Uterus (tissue), 2 donors: Measurements from ENCODE around the gene COX7B.

Experiments used
- POLR2A ChIP-seq, 2 donors: fragments of 450-650 bp; IDR thresholded peaks; one replicate each; pipeline ENCODE4 v1.6.1; 2016; ENCODE audit warnings: antibody characterized with exemption in 2 of 2, mild to moderate bottlenecking in 1 of 2, moderate library complexity in 1 of 2
- TF ChIP-seq, protein P1 (sequence below), 4 experiments: fragments of 200-600 bp in 2 of 4; fragments of 450-650 bp in 2 of 4; sonication (generic) in 2 of 4; IDR thresholded peaks; one replicate each; pipeline ENCODE4 v1.5.1; 2016 to 2019; ENCODE audit warnings: antibody characterized with exemption in 4 of 4, mild to moderate bottlenecking in 2 of 4, moderate library complexity in 1 of 4

DNA sequence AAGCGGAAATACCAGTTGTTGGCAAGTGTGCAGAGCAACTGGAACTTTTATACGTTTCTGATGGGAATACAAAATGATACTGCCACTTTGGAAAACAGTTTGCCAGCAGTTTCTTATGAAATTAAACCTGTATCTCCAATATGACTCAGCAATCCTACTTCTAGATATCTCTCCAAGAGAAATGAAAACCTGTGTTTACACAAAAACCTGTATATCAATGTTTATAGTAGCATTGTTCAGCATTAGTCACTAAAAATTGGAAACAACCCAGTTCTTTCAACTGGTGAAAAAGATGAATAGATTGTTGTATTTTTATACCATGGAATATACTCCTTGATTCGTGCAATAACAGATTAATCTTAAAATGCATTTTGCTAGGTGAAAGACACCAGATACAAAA lies 38.0 kb downstream of the COX7B start:
- TF ChIP-seq, protein P1, sequence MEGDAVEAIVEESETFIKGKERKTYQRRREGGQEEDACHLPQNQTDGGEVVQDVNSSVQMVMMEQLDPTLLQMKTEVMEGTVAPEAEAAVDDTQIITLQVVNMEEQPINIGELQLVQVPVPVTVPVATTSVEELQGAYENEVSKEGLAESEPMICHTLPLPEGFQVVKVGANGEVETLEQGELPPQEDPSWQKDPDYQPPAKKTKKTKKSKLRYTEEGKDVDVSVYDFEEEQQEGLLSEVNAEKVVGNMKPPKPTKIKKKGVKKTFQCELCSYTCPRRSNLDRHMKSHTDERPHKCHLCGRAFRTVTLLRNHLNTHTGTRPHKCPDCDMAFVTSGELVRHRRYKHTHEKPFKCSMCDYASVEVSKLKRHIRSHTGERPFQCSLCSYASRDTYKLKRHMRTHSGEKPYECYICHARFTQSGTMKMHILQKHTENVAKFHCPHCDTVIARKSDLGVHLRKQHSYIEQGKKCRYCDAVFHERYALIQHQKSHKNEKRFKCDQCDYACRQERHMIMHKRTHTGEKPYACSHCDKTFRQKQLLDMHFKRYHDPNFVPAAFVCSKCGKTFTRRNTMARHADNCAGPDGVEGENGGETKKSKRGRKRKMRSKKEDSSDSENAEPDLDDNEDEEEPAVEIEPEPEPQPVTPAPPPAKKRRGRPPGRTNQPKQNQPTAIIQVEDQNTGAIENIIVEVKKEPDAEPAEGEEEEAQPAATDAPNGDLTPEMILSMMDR (IDR thresholded peaks at IDR 0.05), result no peak
- no peak for TF ChIP-seq POLR2A (IDR thresholded peaks at IDR 0.05)
